SK-N-SH treated with all-trans-retinoic acid at 6 μM for 48 hours (cell line): Measurements from ENCODE around the gene TMEM217.

Source experiments
- CSDC2 ChIP-seq: fragments of 250-450 bp; sonication (Bioruptor Pico); IDR thresholded peaks from 2 replicates; pipeline ENCODE4 v1.5.0; 2020; ENCODE audit warnings: mild to moderate bottlenecking, moderate library complexity
- TF ChIP-seq, protein P1 (sequence below): fragments of 250-450 bp; sonication (Bioruptor Pico); IDR thresholded peaks from 2 replicates; pipeline ENCODE4 v1.5.0; 2020; ENCODE audit warnings: mild to moderate bottlenecking, moderate library complexity
- TF ChIP-seq, protein P2 (sequence below): fragments of 250-450 bp; sonication (Bioruptor Pico); IDR thresholded peaks from 2 replicates; pipeline ENCODE4 v1.5.1; 2020; ENCODE audit warnings: low read depth, mild to moderate bottlenecking, moderate library complexity

Gene TMEM217

DNA sequence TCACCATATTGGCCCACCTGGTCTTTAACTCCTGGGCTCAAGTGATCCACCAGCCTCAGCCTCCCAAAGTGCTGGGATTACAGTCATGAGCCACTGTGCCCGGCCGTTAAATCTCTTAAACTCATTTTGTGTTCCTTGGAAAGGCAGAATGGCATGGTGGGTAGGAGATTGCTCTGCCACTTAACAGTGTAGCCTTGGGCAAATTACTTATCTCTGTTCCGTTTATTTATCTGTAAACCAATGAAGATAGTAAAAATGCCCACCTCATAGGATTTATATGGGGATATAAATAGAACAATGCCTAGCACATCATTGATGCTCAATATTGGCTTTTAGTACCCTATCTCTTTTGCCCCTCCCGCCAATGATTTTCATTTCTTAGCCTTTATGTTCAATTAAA lies 95.2 kb downstream of the TMEM217 start (continued):
- TF ChIP-seq, protein P1, sequence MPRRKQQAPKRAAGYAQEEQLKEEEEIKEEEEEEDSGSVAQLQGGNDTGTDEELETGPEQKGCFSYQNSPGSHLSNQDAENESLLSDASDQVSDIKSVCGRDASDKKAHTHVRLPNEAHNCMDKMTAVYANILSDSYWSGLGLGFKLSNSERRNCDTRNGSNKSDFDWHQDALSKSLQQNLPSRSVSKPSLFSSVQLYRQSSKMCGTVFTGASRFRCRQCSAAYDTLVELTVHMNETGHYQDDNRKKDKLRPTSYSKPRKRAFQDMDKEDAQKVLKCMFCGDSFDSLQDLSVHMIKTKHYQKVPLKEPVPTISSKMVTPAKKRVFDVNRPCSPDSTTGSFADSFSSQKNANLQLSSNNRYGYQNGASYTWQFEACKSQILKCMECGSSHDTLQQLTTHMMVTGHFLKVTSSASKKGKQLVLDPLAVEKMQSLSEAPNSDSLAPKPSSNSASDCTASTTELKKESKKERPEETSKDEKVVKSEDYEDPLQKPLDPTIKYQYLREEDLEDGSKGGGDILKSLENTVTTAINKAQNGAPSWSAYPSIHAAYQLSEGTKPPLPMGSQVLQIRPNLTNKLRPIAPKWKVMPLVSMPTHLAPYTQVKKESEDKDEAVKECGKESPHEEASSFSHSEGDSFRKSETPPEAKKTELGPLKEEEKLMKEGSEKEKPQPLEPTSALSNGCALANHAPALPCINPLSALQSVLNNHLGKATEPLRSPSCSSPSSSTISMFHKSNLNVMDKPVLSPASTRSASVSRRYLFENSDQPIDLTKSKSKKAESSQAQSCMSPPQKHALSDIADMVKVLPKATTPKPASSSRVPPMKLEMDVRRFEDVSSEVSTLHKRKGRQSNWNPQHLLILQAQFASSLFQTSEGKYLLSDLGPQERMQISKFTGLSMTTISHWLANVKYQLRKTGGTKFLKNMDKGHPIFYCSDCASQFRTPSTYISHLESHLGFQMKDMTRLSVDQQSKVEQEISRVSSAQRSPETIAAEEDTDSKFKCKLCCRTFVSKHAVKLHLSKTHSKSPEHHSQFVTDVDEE (CRISPR knock-in tag) = no peak
- TF ChIP-seq CSDC2 (CRISPR knock-in tag) = no peak
- TF ChIP-seq, protein P2, sequence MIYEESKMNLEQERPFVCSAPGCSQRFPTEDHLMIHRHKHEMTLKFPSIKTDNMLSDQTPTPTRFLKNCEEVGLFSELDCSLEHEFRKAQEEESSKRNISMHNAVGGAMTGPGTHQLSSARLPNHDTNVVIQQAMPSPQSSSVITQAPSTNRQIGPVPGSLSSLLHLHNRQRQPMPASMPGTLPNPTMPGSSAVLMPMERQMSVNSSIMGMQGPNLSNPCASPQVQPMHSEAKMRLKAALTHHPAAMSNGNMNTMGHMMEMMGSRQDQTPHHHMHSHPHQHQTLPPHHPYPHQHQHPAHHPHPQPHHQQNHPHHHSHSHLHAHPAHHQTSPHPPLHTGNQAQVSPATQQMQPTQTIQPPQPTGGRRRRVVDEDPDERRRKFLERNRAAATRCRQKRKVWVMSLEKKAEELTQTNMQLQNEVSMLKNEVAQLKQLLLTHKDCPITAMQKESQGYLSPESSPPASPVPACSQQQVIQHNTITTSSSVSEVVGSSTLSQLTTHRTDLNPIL (CRISPR knock-in tag) = no peak
